BE2C (cell line): ENCODE data around the gene NODAL.

ENCODE experiments used
- DNase-seq: peaks from one replicate; pipeline ENCODE4 v3.0.0-alpha.2; 2020
- H3K27me3 ChIP-seq: fragments of 250-450 bp; sonication (Bioruptor Pico); 2 replicates; pipeline ENCODE4 v1.5.1; 2020; ENCODE audit warnings: mild to moderate bottlenecking
- H3K36me3 ChIP-seq: fragments of 250-450 bp; sonication (Bioruptor Pico); 2 replicates; pipeline ENCODE4 v1.5.1; 2020; ENCODE audit warnings: mild to moderate bottlenecking
- H3K4me1 ChIP-seq: fragments of 250-450 bp; sonication (Bioruptor Pico); 2 replicates; pipeline ENCODE4 v1.5.1; 2020
- H3K4me3 ChIP-seq: 2 replicates; pipeline ENCODE4 v1.5.1; 2011; ENCODE audit warnings: low read depth, low read length
- H3K9me3 ChIP-seq: fragments of 250-450 bp; sonication (Bioruptor Pico); 2 replicates; pipeline ENCODE4 v1.5.1; 2020
- CTCF ChIP-seq: IDR thresholded peaks from 2 replicates; pipeline ENCODE4 v1.5.1; 2012; ENCODE audit warnings: mild to moderate bottlenecking, low read depth, low read length

Gene NODAL

GRCh38 chr10:70459061-70459773 lies 17.7 kb upstream of the NODAL start:
- Histone ChIP-seq H3K9me3 (no peaks in the 10 kb centered on the region), H3K4me3 (no peak overlapping the region), H3K4me1 (no peaks in the 10 kb centered on the region), H3K36me3 (no peaks in the 10 kb centered on the region), H3K27me3 (no peaks in the 10 kb centered on the region)
- DNase-seq, result no peak
- TF ChIP-seq CTCF, result no peak

- Histone ChIP-seq H3K4me3 (peak overlapping the region; percentile 51), H3K27me3 (no peaks in the 10 kb centered on the region), H3K9me3 (no peaks in the 10 kb centered on the region), H3K4me1 (no peaks in the 10 kb centered on the region), H3K36me3 (no peaks in the 10 kb centered on the region)
- peak; percentile 83 for DNase-seq
- TF ChIP-seq CTCF, result no peak
Observed at GRCh38 chr10:70458329-70459060, 17.0 kb upstream of the NODAL start.

- TF ChIP-seq CTCF, result no peak
- H3K4me3 ChIP-seq, result peak overlapping the region; percentile 51
- H3K27me3 ChIP-seq, result no peaks in the 10 kb centered on the region
- H3K4me1 ChIP-seq, result no peaks in the 10 kb centered on the region
- no peaks in the 10 kb centered on the region for H3K9me3 ChIP-seq
- no peak for DNase-seq
- H3K36me3 ChIP-seq, result no peaks in the 10 kb centered on the region
Observed at GRCh38 chr10:70457759-70458305, 16.4 kb upstream of the NODAL start.

- no peaks in the 10 kb centered on the region for H3K9me3 ChIP-seq
- no peaks in the 10 kb centered on the region for H3K27me3 ChIP-seq
- no peak for DNase-seq
- no peaks in the 10 kb centered on the region for H3K4me1 ChIP-seq
- no peak for TF ChIP-seq CTCF
- no peaks in the 10 kb centered on the region for H3K36me3 ChIP-seq
- no peak overlapping the region for H3K4me3 ChIP-seq
Observed at GRCh38 chr10:70456164-70456563, 14.7 kb upstream of the NODAL start.

- Histone ChIP-seq H3K4me1 (no peaks in the 10 kb centered on the region), H3K9me3 (no peaks in the 10 kb centered on the region), H3K36me3 (no peaks in the 10 kb centered on the region), H3K4me3 (no peak overlapping the region), H3K27me3 (no peaks in the 10 kb centered on the region)
- no peak for TF ChIP-seq CTCF
- DNase-seq, result no peak
Observed at GRCh38 chr10:70455213-70455630, 13.7 kb upstream of the NODAL start.

GRCh38 chr10:70448236-70448635 lies 6.8 kb upstream of the NODAL start:
- Histone ChIP-seq H3K4me1 (no peaks in the 10 kb centered on the region), H3K36me3 (no peaks in the 10 kb centered on the region)

More at GRCh38 chr10:70448236-70448635, 6.8 kb upstream of the NODAL start:
- no peak for DNase-seq
- no peaks in the 10 kb centered on the region for H3K27me3 ChIP-seq
- TF ChIP-seq CTCF, result no peak
- H3K4me3 ChIP-seq, result no peak overlapping the region
- no peaks in the 10 kb centered on the region for H3K9me3 ChIP-seq
